ENCODE measurements around the gene MB21D2. TPM values are rescaled to one million over a fixed set of nuclear protein-coding genes. Genes with fewer than 3 reads are reported as not detected.
"Not testable (repeated sequence)": the region's sequence is repeated elsewhere in the genome, so short reads cannot be mapped to it uniquely, and the experiment has no call there.

MB21D2 gene
- total RNA-seq, 2 donors from 2014 or later, result 10.1 to 12.3 TPM

- no peak for ATAC-seq
- no peaks in the 10 kb centered on the region for H3K9me3 ChIP-seq (ENCODE audit: control insufficient read depth, low read length, poor library complexity, severe bottlenecking)
- Mint-ChIP-seq H3K36me3 (ENCODE audit: low read depth) (no peaks in the 10 kb centered on the region), H3K4me1 (peaks cover 13% of the 10 kb centered on the region), H3K4me3 (no peak overlapping the region), H3K27me3 (no peaks in the 10 kb centered on the region), H3K27ac (no peak overlapping the region)
- DNase-seq, result no peak
These were observed 111.9 kb downstream of the MB21D2 start for GRCh38 chr3:192805711-192806110.

GRCh38 chr3:192804502-192804901, 113.2 kb downstream of the MB21D2 start:
- ATAC-seq, result no peak
- no peaks in the 10 kb centered on the region for H3K27me3 Mint-ChIP-seq
- no peak for DNase-seq
- no peak overlapping the region for H3K4me3 Mint-ChIP-seq
- no peaks in the 10 kb centered on the region for H3K36me3 Mint-ChIP-seq (ENCODE audit: low read depth)
- H3K4me1 Mint-ChIP-seq, result peaks cover 13% of the 10 kb centered on the region
- H3K9me3 ChIP-seq (ENCODE audit: control insufficient read depth, low read length, poor library complexity, severe bottlenecking), result no peaks in the 10 kb centered on the region
- H3K27ac Mint-ChIP-seq, result no peak overlapping the region

DNA sequence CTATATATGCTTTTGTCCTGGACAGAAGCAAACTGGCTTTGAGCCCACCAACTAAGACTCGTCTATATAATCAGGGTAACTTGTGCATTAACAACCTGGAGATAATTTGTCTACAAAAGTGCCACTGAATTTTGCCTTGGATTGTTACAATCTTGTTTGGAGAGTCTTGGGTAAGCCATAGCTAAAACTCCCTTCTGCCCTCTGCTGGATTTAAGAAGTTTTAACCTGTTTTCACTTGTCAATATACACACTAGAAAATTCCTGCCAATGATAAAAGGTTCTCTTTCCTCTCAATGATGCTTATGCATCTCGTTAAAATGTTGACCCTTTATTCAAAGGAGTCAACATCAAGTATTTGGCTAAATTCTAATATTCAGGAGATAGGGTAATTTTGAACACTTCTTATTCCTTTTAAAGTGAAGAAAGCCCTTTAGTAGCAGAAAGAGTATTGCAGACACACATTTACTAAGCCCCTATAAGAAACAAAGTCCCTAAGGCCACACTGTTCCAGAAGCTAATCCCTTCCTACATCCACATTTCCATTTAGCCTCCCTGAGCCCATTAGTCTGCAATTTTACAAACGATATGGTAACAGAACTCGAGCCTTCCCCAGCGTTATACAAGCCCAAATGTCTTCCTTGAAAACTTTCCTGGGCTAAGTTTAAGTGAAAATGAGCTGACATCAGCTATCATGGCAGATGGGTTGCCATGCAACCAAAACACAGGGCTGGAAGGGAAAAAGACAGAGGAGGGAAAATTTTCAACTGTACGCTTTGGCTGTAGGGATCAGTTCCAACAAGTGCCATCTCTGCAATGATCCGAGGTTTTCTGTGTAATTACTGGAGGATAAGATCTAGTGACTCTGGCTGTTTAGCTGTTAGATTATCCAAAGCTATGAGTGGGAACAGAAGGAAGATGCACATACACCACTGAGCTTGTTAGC, 114.4 kb downstream of the MB21D2 start:
- H3K36me3 Mint-ChIP-seq (ENCODE audit: low read depth), result no peaks in the 10 kb centered on the region
- no peak for ATAC-seq
- H3K9me3 ChIP-seq (ENCODE audit: control insufficient read depth, low read length, poor library complexity, severe bottlenecking), result no peaks in the 10 kb centered on the region
- no peak overlapping the region for H3K4me3 Mint-ChIP-seq
- H3K27me3 Mint-ChIP-seq, result no peaks in the 10 kb centered on the region
- no peak for DNase-seq
- no peak overlapping the region for H3K27ac Mint-ChIP-seq
- peaks cover 11% of the 10 kb centered on the region for H3K4me1 Mint-ChIP-seq

DNA sequence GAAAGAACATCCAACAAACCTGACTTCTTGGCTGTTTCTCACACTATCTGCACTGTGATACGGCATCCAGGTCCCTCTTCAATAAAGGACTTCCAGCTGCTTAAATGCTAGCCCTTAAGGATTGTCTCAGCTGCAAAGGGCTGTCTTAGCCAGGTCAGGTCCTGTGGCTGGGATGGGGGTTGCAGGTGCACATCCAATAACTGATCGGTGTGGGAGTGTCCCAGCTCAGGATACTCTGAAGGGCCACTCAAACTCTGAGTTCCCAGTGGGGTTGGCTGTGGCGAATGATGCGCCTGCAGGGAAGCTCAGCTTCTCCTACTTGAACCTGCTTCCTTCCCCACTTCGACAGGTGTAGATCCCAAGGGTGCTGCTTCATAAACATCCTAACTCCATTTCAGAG, 115.7 kb downstream of the MB21D2 start:
- H3K27me3 Mint-ChIP-seq, result no peaks in the 10 kb centered on the region
- H3K9me3 ChIP-seq (ENCODE audit: control insufficient read depth, low read length, poor library complexity, severe bottlenecking), result no peaks in the 10 kb centered on the region
- H3K27ac Mint-ChIP-seq, result no peak overlapping the region
- DNase-seq (no peak), ATAC-seq (no peak)
- no peak overlapping the region for H3K4me3 Mint-ChIP-seq
- peaks cover 7% of the 10 kb centered on the region for H3K4me1 Mint-ChIP-seq
- H3K36me3 Mint-ChIP-seq (ENCODE audit: low read depth), result no peaks in the 10 kb centered on the region

DNA sequence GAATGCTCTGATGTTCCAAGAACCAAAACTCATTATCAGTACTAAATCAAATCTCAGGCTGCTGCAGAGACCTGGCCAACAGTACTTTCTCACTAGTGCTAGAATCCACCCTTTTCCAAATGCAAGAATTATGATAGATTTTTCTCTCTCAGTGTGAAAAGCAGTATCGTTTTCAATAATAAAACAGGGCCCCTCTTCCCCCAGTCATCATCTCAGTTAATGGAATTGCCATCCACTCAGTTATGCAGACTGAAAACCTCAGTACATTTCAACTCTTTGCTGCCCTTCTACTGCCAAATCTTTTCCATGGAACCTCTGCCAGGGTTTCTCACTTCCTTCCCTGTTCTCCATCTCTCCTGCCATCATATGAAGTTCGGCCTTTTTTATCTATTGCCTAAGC, 117.9 kb downstream of the MB21D2 start:
- DNase-seq (no peak), ATAC-seq (no peak)
- H3K27me3 Mint-ChIP-seq, result no peaks in the 10 kb centered on the region
- peaks cover 7% of the 10 kb centered on the region for H3K4me1 Mint-ChIP-seq
- H3K36me3 Mint-ChIP-seq (ENCODE audit: low read depth), result no peaks in the 10 kb centered on the region
- H3K27ac Mint-ChIP-seq, result no peak overlapping the region
- H3K4me3 Mint-ChIP-seq, result no peak overlapping the region
- no peaks in the 10 kb centered on the region for H3K9me3 ChIP-seq (ENCODE audit: control insufficient read depth, low read length, poor library complexity, severe bottlenecking)

DNA sequence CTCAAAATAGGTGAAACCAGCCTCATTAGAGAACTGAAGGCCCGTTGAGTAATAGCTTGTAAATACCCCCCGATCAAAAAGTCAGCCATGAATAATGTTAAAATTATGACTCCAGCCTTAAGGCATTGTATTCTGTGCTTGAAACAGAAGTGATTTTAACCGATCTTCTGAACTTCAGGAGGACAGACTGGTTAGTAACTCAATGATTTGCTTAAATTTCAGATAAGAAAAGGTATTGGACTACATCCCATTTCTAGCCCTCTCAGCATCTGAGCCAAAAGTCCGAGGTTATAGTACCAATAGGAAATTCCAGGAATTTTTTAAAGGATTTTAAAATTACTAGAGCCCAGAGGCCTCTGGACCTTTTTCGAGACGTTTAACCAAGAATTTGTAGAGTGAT, 122.6 kb downstream of the MB21D2 start:
- Mint-ChIP-seq H3K4me3 (no peak overlapping the region), H3K36me3 (ENCODE audit: low read depth) (no peaks in the 10 kb centered on the region), H3K27me3 (no peaks in the 10 kb centered on the region), H3K4me1 (no peaks in the 10 kb centered on the region), H3K27ac (no peak overlapping the region)
- ATAC-seq (no peak), DNase-seq (no peak)
- H3K9me3 ChIP-seq (ENCODE audit: control insufficient read depth, low read length, poor library complexity, severe bottlenecking), result no peaks in the 10 kb centered on the region

DNA sequence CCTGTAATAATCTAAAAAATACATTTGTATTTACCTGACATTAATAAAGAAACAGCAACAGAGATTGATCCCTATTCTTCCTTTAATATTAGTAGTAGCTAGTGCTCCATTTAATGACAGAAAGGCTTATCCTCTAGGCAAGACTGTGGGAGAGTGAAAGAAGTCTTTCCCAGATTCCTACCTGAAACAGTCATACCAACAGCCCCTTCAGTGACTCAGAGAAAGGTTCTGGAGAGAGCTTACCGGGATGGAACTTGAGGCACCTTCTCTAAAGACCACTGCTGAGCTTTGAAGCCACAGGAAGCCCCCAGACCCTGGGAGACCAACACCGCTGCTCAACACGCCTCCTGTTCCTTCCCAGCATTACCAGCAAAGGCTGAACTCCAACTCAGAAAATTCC, 123.4 kb downstream of the MB21D2 start:
- DNase-seq, result no peak
- H3K27ac Mint-ChIP-seq, result no peak overlapping the region
- H3K4me1 Mint-ChIP-seq, result no peaks in the 10 kb centered on the region
- H3K4me3 Mint-ChIP-seq, result no peak overlapping the region
- H3K36me3 Mint-ChIP-seq (ENCODE audit: low read depth), result no peaks in the 10 kb centered on the region
- no peaks in the 10 kb centered on the region for H3K27me3 Mint-ChIP-seq
- no peaks in the 10 kb centered on the region for H3K9me3 ChIP-seq (ENCODE audit: control insufficient read depth, low read length, poor library complexity, severe bottlenecking)
- ATAC-seq, result no peak

GRCh38 chr3:192788816-192789515, 128.7 kb downstream of the MB21D2 start:
- not testable (repeated sequence) for H3K36me3 Mint-ChIP-seq (ENCODE audit: low read depth); H3K27ac Mint-ChIP-seq; DNase-seq; H3K4me3 Mint-ChIP-seq; H3K4me1 Mint-ChIP-seq; H3K27me3 Mint-ChIP-seq; H3K9me3 ChIP-seq (ENCODE audit: control insufficient read depth, low read length, poor library complexity, severe bottlenecking); ATAC-seq

DNA sequence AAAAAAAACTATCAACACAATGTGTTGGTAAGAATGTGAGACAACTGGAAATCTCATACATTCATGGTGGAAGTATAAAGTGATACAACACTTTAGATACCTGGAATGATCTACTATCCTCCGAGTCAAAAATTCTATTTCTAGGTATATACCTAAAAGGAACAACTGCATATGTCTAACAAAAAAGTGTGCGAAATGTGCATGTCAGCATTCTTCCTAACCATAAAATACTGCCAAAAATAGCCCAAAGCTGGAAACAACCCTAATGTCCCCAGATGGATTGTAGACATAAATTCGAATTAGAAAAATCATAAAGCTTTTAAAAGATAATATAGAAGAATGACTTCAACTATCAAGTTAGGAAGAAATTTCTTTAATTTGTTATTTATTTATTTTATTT, 139.1 kb downstream of the MB21D2 start:
- no peaks in the 10 kb centered on the region for H3K27me3 Mint-ChIP-seq
- no peaks in the 10 kb centered on the region for H3K36me3 Mint-ChIP-seq (ENCODE audit: low read depth)
- no peak overlapping the region for H3K4me3 Mint-ChIP-seq

GRCh38 chr3:192774341-192774740, 143.3 kb downstream of the MB21D2 start:
- DNase-seq; H3K36me3 Mint-ChIP-seq (ENCODE audit: low read depth); H3K9me3 ChIP-seq (ENCODE audit: control insufficient read depth, low read length, poor library complexity, severe bottlenecking); H3K4me3 Mint-ChIP-seq; H3K4me1 Mint-ChIP-seq; ATAC-seq; H3K27me3 Mint-ChIP-seq; H3K27ac Mint-ChIP-seq: not testable (repeated sequence)

More for the DNA sequence above, 139.1 kb downstream of the MB21D2 start:
- ATAC-seq (no peak), DNase-seq (no peak)
- peaks cover 5% of the 10 kb centered on the region for H3K9me3 ChIP-seq (ENCODE audit: control insufficient read depth, low read length, poor library complexity, severe bottlenecking)
- Mint-ChIP-seq H3K4me1 (no peaks in the 10 kb centered on the region), H3K27ac (no peak overlapping the region)

GRCh38 chr3:192772240-192772894, 145.3 kb downstream of the MB21D2 start:
- peaks cover 5% of the 10 kb centered on the region for H3K9me3 ChIP-seq (ENCODE audit: control insufficient read depth, low read length, poor library complexity, severe bottlenecking)
- H3K27ac Mint-ChIP-seq, result no peak overlapping the region
- H3K4me3 Mint-ChIP-seq, result no peak overlapping the region
- no peaks in the 10 kb centered on the region for H3K36me3 Mint-ChIP-seq (ENCODE audit: low read depth)
- no peaks in the 10 kb centered on the region for H3K4me1 Mint-ChIP-seq
- ATAC-seq (no peak), DNase-seq (no peak)
- H3K27me3 Mint-ChIP-seq, result peaks cover 4% of the 10 kb centered on the region

GRCh38 chr3:192758654-192759053, 159.0 kb downstream of the MB21D2 start:
- Mint-ChIP-seq H3K36me3 (ENCODE audit: low read depth) (no peaks in the 10 kb centered on the region), H3K27ac (no peak overlapping the region), H3K4me3 (no peak overlapping the region), H3K27me3 (peaks cover 6% of the 10 kb centered on the region), H3K4me1 (no peaks in the 10 kb centered on the region)
- no peak for DNase-seq
- no peaks in the 10 kb centered on the region for H3K9me3 ChIP-seq (ENCODE audit: control insufficient read depth, low read length, poor library complexity, severe bottlenecking)
- no peak for ATAC-seq

- H3K27ac Mint-ChIP-seq, result no peak overlapping the region
- H3K9me3 ChIP-seq (ENCODE audit: control insufficient read depth, low read length, poor library complexity, severe bottlenecking), result no peaks in the 10 kb centered on the region
- DNase-seq (no peak), ATAC-seq (no peak)
- H3K36me3 Mint-ChIP-seq (ENCODE audit: low read depth), result no peaks in the 10 kb centered on the region
- no peaks in the 10 kb centered on the region for H3K4me1 Mint-ChIP-seq
- no peak overlapping the region for H3K4me3 Mint-ChIP-seq
- H3K27me3 Mint-ChIP-seq, result peaks cover 6% of the 10 kb centered on the region
These were observed 166.5 kb downstream of the MB21D2 start for GRCh38 chr3:192751148-192751547.
